GM21360 (cell line): Measurements from ENCODE around the gene SYDE2.
"Not testable (repeated sequence)": the region's sequence is repeated elsewhere in the genome, so short reads cannot be mapped to it uniquely, and the experiment has no call there.

ENCODE experiments used
- ATAC-seq: cut with Tn5 transposase; IDR thresholded peaks from one replicate; pipeline ENCODE4 v1.9.1; 2021; ENCODE audit warnings: mild to moderate bottlenecking, moderate library complexity; ENCODE audit not compliant: unreplicated experiment

The SYDE2 gene, protein sequence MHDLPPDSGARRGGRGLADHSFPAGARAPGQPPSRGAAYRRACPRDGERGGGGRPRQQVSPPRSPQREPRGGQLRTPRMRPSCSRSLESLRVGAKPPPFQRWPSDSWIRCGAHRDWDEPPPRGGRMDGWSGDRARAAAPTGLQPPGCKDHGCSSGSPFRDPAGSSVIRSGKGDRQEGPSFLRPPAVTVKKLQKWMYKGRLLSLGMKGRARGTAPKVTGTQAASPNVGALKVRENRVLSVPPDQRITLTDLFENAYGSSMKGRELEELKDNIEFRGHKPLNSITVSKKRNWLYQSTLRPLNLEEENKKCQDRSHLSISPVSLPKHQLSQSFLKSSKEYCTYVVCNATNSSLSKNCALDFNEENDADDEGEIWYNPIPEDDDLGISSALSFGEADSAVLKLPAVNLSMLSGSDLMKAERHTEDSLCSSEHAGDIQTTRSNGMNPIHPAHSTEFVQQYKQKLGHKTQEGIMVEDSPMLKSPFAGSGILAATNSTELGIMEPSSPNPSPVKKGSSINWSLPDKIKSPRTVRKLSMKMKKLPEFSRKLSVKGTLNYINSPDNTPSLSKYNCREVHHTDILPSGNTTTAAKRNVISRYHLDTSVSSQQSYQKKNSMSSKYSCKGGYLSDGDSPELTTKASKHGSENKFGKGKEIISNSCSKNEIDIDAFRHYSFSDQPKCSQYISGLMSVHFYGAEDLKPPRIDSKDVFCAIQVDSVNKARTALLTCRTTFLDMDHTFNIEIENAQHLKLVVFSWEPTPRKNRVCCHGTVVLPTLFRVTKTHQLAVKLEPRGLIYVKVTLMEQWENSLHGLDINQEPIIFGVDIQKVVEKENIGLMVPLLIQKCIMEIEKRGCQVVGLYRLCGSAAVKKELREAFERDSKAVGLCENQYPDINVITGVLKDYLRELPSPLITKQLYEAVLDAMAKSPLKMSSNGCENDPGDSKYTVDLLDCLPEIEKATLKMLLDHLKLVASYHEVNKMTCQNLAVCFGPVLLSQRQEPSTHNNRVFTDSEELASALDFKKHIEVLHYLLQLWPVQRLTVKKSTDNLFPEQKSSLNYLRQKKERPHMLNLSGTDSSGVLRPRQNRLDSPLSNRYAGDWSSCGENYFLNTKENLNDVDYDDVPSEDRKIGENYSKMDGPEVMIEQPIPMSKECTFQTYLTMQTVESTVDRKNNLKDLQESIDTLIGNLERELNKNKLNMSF

DNA sequence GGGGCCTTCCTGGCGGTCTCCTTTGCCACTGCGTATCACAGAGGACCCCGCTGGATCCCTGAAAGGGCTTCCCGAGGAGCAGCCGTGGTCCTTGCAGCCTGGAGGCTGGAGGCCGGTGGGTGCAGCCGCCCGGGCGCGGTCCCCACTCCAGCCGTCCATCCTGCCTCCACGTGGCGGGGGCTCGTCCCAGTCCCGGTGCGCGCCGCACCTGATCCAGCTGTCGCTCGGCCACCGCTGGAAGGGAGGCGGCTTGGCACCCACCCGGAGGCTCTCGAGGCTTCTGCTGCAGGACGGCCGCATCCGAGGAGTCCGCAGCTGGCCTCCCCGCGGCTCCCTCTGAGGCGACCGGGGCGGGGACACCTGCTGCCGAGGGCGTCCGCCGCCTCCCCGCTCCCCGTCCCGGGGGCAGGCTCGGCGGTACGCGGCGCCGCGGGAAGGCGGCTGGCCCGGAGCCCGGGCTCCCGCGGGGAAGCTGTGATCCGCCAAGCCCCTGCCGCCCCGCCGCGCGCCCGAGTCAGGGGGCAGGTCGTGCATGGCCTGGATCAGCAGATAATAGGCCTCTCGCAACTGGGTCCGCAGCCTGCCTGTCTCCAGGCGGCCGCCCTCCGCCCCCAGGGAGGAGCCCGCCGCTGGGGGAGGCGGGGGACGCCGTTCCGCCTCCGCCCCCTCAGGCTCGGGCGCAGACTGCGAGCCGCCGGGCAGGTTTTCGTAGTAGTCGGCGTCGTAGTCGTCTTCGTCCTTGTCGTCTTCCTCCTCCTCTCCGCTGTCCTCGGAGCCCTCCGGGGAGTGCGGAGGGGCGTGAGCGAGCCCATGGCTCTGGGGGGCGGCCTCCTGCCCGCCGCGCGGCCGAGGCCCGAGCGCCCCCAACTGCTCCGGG lies at the start of gene SYDE2:
Gene SYDE2 (minus strand): TSS at position 554 of the 877 bp plus-strand sequence. CDS start 20 bp downstream, at position 534.
- peak; percentile 70 for ATAC-seq

DNA sequence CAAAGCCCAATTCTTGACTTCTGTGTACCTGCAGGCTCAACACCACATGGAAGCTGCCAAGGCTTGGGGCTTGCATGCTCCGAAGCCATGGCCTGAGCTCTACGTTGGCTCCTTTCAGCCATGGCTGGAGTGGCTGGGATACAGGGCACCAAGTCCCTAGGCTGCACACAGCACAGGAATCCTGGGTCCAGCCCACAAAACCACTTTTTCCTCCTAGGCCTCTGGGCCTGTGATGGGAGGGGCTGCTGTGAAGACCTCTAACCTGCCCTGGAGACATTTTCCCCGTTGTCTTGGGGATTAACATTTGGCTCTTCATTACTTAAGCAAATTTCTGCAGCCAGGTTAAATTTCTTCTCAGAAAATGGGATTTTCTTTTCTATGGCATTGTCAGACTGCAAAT lies 48.2 kb upstream of the SYDE2 start:
- not testable (repeated sequence) for ATAC-seq

DNA sequence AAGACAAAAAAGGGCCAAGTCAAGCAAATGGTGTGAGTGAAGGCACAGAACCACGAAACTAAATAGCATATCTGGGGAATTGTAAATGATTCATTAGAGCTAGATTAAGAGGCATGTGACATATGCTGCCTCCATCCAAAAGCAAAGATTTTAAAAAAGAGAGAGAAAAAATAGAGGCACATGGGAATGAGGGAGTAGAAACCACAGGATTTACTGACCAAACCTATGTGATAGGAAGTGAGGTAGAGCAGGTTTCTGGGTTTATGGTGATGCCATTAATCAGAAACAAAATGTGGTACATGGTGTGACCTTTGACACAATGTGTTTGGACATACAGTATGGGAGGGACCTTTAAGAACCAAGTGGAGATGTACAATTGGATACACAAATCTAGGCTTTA lies 45.1 kb upstream of the SYDE2 start:
- no peak for ATAC-seq

DNA sequence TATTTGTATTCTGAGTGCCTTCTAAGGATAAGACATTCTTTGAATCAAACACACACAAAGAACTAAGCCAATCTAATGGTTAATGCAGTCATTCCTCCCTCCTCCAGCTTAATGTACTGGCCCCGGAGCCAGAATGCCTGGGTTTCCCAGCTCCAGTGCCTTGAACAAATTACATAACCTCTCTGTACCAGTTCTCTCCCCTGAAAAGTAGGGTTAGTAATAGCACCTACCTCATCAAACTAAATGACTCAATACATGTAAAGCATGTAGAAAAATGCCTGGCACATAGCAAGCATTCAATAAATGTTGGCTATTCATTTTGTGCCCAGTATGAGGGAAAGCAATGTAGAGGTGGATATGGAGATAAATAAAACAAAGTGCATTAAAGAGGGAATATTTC lies 44.6 kb upstream of the SYDE2 start:
- ATAC-seq = no peak

DNA sequence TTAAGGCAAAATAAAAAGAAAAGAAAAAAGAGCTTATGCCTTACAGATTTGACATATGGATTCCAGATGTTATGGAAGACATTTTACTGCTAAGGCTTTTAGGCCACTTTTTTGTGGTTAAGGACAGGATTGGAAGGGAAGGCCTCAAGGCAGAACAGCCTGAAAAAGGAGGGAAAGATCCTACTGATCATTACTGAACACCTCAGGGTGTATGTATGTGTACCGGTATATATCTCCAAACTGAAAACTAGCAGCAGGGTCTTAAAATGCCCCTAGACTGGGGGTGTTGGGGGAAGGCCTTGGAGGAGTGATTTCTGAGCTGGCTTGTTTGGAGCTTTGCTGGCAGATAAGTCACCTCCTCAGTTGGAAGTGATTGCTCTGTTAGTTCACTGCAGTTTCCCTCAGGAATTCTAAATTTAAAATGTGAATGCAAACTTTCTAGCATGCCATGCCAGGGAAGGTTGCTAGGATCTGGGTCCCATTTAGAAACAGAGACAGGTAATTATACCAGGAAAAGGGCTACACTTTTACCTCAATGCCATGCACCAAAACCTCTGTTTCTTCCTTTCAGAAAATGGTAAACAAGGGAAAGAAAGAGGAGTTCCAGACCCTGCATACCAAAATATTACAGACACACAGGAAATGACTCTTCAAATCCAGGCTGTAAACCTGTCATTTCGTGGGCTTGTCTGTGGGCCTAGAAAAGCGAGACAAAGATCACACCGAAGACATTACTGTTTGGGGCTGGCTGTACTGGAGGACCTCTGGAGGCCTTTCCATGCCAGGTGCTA lies 43.6 kb upstream of the SYDE2 start:
- no peak for ATAC-seq

DNA sequence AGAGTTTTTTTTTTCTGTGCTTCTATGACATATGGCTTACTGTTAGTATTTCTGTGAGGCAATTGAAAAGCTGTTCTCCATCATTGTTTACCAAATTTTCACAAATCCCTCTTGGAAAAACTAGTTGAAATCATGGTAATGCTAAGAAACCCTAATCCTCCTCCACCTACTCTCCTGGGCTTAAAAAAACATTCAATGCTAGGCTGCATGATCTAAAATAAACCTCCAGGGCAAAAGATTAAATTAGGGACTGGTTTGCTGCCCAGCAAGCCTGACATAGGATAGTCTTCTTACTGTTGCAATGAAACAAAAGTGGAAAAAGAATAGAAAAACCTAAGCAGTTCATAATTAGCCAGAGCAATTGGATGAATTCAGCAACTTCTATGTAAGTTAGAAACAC lies 42.6 kb upstream of the SYDE2 start:
- no peak for ATAC-seq

DNA sequence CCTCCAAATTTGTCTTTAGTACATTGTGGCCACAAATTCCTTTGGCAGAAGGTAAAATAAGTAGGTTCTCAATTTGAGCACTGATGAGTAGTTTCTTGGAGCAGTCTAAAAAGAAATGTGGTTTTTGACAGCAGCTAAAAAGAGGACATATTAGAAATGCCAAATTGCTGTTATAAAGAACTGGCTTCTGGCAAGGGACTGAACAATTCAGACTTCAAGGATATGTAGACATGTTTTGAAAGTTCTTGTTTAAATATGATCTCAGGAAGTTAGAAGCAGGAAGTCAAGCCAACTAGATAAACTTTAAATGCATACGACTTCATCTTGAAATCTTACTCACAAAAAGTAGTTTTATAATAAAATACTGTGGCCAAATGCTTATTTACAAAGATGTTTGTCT lies 39.8 kb upstream of the SYDE2 start:
- no peak for ATAC-seq

DNA sequence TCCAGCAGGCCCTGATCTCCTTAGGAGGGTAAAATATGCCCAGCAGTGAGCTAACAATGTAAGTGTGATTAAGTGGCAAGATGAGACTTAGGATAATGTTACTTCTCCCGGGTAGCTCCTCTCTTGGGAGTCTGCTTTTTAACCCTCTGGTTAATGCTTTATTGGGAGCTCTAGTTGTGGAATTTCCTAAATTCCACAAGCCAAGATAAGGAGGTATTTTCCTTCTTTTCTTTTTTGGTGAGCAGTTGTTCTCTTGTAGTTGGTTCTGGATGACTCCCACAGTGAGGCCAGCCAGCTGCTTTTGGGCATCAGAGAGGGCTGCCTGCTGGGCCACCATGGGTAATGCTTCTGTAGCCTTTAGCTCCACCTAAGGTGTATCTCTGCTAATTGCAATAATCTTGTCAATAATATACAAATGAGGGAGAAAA lies 39.4 kb upstream of the SYDE2 start:
- ATAC-seq = no peak

DNA sequence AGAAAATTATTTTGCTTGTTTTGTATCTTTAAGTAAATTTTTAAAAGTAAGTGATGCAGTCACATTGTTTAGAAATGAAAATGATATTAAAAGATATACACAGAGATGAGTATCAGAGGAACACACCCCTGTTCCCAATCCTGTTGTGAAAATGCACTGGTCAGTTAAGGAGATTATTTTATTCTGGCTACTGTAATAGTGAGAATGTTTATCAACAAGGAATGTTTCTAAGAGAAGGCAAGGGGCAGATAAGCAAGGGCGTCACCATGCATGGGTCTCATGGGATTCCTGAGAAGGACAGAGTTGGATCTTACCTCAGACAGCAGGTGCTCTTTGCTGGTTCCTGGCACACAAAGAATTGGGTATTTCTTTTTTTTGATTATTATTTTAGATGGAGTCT lies 36.8 kb upstream of the SYDE2 start:
- ATAC-seq = no peak

DNA sequence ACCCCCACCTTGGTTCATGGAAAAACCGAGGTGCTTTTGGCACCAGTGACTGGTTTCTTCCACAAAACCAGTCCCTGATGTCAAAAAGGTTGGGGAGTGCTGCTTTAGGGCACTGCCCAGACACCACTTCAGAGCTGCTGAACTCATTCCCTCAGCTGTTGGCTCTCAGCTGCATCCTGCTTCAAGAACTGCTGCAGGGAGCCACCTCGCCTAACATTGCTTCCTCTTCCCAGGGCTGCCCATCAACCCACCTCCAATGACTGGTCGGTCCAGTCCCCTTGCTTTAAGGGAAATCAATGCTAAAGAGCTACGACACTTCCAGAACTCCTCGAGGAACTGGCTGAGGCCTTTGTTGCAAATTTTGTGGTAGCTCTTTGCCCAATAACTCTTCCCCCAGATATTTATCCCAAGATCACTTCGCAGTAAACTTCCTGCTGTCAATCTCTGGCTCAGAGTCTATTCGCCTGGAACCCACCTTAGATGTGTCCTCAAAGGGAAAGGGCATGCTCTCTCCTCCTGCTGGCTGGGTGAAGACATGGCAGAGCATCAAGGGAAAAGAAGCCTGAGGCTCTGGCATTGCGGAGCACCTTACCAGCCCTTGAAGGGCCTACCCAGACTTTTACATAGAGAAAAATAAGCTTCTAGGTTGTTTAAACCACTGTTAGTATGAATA lies 29.6 kb upstream of the SYDE2 start:
- ATAC-seq = no peak

DNA sequence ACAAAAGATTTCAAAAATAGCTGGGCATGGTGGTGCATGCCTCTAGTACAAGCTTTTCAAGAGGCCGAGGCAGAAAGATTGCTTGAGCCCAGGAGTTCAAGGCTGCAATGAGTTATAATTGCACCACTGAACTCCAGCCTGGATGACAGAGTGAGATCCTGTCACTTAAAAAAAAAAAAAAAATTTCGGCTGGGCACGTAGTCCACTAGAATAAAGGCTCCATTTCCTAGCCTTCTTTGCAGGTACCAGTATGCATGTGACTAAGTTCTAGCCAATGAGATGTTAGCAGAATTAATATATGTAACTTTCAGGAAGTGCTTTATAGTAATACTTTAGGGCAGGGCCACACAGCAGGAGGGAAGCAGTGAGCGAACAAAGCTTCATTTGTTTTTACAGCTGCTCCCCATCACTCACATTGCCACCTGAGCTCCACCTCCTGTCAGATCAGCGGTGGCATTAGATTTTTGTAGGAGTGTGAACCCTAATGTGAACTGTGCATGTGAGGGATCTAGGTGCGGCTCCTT lies 28.8 kb upstream of the SYDE2 start:
- ATAC-seq = no peak

DNA sequence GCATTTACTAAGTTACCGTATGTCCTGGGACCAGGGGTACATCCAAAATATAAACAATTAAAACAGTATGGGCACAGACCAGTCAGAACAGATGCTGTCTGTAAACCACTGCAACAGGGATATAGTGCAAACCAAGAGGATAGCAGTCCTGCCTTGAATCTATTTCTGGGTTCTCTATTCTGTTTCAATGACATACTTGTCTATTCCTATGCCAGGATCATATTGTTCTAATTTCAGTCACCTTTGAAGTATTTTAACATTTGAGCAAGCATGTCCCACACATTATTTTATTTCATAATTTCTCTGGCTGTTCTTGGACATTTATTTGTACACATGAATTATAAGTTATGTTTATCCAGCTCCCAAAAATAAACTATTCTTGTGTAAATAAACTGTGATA lies 28.2 kb upstream of the SYDE2 start:
- no peak for ATAC-seq

DNA sequence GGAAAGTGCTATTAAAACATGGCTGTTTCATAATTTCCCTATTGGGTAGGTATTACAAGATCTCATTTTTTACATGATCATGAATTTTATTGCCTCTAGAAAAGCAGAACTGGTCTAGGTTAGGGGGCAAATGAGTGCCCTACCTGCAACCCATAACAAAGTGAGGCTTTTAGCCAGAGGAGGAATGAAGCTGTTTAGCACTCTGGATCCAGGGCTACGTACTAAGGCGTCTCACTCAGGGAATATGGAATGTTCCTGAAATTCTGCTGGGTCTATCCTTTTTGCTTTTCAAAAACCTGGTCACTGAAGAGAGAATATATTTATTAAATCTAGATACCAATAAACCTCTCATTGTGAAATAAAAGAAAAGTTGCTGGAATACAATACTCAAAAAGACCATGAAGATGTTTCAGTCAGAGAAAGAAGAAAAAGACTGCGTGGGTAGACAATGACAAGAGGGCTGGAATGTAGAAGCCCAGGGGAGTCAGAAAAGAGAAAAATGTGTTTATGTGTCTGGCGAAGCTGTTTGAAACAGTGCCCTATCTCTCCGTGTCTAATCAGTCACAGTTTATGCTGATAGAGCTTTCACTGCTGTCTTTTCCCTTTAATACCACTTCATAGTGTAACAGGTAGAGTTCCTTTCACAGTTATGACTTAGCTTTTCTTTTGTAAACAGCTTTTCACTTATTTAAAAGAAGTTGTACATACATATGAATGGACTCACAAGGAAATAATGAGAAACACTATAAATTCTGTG lies 25.0 kb upstream of the SYDE2 start:
- ATAC-seq = no peak

DNA sequence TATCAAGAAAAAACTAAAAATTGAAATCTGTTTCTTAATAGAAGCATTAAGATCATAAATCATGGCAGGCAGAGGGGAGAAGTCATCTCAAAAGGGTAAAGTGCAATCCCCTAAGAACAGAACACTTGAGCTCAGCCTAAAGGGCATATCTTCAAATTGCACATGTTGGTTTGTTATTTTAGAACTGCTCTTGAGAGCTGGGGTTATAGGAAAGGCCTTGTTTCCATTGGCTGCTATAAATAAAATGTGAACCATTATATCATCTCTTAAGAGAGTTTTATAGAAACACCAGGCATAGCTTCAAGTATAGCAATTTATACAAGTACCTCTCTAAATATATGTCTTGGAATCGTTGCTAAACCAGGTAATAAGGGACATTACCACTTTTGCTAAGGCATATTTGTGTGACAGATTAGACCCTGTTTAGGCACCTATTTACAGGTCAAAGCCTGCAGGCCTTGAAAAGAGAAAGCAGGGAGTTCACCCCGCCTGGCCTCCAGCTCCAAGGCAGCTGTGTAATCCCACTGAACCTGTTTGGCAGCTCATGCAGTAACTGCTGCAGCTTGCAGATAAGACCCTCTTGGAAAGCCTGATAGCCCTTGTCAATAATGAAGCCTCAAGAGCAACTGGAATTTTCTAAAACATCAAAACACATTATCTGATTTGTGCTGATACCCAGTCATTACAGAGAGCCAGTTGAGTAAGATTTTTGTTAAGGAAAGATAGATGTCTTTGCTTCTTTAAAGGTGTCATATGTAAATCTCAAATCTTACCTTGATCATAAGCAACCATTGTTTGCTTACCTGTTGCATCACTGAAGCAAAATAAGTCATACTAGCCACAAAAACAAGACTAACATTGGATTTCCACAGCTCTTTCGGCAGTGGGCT lies 24.2 kb upstream of the SYDE2 start:
- ATAC-seq = no peak

DNA sequence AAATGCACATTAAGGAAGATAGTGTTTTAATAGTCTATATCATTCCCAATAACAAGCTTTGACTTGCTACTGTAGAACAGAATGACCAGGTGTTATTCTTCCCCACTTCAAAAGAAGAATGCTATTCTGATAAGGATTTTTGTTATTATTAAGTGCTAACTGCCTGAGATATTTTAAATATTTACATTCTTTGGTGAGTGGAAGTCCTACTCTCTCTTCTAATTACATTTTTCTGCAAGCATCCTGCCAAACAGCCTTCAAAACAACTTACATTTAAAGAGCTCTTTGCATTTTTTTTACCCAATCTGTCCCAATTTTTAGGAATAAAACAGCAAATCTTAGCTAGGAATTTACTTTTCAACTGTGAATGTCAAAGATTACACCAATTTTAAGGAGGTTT lies 23.5 kb upstream of the SYDE2 start:
- ATAC-seq = no peak

DNA sequence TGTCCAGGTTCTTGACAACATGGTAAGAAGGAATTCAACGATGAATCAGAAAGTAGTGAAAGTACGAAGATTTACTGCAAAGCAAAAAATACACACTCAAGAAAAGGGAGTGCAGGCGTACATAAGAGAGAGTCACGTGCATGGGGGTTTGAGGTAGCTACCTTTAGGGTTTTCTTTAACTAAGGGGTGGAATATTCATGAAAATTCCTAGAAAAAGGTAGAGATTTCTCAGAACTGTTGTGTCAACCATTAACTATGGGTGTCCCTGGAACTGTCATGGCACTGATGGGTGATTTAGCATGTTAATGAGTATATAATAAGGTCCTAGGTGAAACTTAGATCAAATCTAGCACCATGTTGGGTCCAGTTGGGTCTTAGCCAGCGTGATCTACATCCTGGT lies 22.5 kb upstream of the SYDE2 start:
- ATAC-seq = no peak

DNA sequence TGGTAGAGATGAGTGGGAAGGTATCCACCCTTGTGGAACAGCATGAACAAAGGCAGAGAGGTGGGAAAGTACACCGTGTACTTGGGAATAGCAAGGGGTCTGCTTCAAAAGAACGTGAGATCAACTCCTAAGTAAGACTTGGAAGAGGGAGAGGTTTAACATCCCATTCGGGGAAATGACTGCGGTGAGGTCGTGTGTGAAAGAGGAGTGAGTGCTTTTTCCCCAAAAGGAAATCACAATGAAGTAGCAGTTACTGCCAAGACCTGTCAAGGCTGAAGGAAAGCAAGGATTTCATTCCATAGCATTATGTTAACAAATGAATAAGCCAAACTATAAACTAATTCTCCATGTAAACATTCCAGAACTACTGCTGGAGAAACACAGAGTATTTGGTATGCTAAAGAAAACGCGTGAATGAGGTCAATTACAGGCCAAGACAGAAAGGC lies 20.0 kb upstream of the SYDE2 start:
- ATAC-seq = no peak
